IPS-NIHi7 (cell line): Measurements from ENCODE around the gene ZAP70.

ENCODE experiments used
- DNase-seq: peaks from one replicate; pipeline ENCODE4 v3.0.0; 2012; ENCODE audit warnings: mixed read lengths; ENCODE audit errors: extremely low spot score

The ZAP70 gene

DNA sequence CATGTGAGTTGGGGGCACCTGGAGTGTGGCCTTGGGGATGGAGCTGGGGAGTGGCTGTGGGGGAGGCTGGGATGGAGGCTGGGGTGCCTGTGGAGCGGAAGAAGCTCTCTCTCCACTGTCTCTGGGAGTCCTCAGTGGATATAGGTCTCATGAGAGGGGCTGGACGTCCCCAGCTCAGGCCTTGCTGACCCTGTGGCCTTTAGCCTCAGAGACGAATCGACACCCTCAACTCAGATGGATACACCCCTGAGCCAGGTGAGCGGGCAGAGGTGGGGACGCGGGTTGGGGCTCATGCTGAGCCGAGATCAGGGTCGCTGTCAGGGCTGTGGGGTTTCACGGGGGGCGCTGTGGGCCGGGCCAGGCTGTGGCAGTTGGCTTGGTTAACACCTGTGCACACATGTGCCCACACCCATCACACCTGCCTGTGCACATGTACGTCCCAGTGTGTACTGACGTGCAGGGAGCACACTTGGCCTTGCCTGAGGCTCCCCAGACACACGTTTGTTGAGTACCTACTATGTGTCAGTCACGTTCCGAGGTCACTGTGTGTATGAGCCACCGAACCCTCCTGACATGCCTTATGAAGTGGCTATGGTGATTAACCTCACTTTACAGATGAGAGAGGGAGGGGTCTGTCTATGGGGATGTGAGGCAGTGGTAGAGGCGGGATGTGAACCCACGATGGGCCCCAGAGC, 20.1 kb downstream of the ZAP70 start:
- DNase-seq = no peak

DNA sequence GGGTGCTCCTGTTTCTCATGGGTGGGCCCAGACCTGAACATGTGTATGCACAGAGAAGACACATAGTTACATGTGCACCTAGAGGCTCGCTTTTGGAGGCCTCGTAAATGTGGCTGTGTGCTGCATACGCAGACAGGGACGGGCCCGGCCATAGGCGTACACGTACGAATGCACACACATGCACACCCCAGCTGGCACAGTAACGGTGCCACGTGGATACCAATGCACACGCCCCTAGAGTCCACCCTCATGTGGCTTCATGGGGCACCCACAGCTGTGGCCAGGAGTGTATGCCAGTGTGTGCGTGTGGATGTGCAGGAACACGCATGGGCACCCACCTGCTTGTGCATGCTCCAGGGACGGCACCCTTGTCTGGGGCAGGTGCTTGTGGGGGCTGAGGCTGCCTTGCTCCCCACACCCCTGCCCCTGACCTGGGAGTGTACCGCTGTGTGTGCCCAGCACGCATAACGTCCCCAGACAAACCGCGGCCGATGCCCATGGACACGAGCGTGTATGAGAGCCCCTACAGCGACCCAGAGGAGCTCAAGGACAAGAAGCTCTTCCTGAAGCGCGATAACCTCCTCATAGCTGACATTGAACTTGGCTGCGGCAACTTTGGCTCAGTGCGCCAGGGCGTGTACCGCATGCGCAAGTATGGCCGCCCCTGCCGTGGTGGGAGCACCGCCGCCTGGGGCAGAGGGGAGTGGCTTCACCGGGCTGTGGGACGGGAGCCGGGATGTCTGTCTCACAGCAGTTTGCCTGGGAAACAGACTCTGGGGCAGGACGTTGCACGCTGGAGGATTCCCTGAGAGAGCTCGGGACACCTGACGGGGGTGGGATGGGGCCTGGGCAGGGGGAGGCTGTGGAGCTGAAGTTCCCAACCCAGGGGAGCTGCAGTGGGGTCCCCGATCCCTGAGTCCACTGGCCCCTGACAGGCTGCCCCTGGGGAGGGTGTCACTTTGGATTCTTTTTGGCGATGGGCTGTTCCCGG, 21.0 kb downstream of the ZAP70 start:
- DNase-seq = no peak

DNA sequence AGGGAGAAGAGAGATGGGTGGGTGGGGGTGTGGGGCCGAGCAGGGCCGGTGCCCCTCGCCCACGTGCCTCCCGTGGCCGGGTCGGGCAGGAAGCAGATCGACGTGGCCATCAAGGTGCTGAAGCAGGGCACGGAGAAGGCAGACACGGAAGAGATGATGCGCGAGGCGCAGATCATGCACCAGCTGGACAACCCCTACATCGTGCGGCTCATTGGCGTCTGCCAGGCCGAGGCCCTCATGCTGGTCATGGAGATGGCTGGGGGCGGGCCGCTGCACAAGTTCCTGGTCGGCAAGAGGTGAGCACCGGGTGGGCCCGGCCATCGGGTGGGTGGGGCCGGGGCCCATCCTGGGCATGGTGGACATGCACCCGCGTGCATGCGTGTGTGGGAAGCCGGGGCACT, 21.8 kb downstream of the ZAP70 start:
- no peak for DNase-seq

DNA sequence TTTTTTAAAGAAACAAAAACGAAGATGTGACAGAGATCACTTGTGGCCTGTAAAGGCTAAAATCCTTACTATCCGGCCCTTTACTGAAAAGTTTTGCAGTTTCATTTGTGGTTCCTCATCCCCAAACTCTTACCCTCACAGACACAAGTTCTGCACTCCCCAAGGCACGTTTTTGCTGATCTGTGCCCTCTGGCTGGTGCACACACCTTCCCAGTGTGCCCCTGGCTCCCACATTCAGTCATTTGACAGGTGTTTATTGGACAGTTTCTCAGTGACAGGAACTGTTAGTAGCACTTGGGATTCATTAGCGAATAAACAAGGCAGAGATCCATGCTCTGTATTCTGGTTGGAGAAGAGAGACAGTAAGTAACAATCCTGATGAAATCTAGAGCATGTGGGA, 22.8 kb downstream of the ZAP70 start:
- DNase-seq = no peak

DNA sequence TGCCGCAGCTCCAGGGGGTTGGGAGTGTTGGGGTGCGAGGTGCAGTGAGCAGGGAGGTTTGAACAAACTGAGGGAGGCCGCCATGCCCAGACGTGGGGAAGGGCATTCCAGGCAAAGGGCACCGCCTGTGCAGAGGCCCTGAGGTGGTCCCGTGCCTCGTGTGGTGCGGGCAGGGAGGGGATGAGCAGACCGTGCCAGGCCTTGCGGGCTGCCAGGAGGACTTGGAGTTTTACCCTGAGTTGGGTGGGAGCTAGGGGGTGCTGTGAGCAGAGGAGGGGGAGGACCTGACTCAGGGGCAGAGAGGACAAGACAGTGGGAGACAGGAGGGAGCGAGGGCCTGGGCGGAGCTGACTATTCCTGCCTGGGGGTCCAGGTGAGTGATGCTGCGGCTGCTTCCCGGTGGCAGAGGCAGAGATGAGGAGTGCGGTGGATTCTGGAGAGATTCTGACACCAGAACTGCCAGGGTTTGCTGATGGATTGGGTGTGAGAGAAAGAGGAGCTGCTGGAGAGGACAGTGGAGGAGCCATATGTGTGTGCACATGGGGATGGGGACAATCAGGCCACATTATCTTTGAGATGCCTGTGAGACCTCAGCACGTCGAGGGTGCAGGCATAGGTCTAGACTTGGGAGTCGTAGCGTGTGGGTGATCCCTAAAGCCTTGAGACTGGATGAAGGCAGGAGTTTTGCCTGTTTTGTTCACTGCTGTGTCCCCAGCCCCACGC, 23.4 kb downstream of the ZAP70 start:
- no peak for DNase-seq

DNA sequence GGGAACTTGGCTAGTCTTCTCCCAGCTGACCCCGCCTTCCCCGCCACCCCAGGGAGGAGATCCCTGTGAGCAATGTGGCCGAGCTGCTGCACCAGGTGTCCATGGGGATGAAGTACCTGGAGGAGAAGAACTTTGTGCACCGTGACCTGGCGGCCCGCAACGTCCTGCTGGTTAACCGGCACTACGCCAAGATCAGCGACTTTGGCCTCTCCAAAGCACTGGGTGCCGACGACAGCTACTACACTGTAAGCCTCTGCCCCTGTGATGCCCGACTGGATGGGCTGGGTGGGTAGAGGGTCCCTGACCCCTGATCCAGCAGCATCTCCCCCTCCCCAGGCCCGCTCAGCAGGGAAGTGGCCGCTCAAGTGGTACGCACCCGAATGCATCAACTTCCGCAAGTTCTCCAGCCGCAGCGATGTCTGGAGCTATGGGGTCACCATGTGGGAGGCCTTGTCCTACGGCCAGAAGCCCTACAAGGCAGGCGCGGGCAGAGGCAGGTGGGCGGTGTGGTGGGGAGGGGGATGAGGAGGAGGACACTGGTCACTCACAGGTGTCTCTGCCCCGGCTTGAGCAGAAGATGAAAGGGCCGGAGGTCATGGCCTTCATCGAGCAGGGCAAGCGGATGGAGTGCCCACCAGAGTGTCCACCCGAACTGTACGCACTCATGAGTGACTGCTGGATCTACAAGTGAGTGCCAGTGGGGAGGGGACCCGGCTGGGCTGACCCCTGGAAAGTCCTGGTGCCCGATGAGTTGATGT, 24.2 kb downstream of the ZAP70 start:
- no peak for DNase-seq

DNA sequence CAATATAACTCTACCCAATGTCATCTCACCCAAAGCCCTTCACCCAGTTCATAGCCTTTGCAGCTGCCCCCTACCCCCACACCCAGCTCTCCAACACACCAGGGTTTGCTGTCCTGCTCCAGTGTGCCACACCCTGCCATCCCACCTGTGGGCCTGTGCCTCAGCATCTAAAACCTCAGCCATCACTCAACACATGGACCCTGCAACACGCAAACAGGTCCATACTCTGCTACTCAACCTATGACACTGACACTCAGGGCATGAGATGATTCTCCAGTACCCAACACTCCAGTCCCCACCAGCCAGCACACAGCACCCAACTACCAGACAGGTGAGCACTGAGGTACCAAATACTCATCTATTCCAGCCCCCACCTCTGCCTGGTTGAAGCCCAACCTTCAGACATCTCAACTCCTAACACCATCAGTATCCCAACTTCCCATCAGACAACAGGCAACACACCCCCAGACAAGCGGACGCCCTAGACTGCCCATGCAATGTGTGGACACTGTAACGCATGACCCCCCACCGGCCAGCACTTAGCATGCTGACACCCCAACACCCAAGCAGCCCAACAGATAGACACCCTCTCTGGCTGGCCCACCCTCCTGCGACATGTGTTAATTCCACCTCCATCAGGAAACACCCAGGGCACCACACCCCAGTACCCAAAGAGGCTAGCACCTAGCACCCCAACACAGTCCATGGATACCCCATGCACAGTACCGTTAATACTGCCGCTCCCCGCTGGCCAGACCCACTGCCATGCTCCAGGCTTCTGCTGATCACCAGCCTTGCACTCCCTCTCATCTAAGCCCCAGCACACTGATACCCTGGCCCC, 25.0 kb downstream of the ZAP70 start:
- DNase-seq = no peak

DNA sequence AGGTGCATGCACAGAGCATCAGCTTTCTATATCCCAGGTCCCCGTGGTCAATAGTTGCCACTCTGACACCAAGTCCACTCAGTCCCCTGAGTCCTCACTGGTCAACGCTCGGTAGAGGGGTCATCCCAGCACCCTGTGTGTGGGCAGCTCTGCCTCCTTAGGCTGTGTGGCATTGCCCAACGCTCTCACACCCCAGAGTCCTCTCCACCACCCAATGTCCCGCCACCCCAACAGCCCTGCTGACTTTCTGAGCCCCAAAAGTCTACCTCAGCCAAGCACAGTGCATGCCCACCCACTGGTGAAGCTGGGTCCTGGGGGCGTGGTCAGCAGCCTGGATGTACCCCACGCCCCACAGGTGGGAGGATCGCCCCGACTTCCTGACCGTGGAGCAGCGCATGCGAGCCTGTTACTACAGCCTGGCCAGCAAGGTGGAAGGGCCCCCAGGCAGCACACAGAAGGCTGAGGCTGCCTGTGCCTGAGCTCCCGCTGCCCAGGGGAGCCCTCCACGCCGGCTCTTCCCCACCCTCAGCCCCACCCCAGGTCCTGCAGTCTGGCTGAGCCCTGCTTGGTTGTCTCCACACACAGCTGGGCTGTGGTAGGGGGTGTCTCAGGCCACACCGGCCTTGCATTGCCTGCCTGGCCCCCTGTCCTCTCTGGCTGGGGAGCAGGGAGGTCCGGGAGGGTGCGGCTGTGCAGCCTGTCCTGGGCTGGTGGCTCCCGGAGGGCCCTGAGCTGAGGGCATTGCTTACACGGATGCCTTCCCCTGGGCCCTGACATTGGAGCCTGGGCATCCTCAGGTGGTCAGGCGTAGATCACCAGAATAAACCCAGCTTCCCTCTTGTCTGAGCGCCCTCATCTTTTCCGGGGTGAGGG, 25.9 kb downstream of the ZAP70 start:
- no peak for DNase-seq

DNA sequence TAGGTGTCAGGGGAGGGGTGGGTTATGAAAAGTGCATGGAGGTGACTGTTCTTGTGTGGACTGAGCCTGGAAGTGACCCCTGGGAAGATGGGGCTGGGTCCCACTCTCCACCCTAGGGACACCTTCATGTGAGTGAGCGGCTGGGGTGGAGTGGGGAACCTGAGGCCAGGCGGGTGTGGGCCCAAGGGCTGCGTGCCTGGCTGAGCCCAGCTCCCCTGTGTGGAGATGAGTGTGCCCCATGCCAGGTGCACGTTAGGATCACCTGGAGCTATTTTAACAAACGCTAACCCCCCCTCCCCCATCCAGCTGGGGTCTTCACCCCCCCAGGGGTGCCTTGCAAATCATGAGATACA, 26.5 kb downstream of the ZAP70 start:
- DNase-seq = no peak

DNA sequence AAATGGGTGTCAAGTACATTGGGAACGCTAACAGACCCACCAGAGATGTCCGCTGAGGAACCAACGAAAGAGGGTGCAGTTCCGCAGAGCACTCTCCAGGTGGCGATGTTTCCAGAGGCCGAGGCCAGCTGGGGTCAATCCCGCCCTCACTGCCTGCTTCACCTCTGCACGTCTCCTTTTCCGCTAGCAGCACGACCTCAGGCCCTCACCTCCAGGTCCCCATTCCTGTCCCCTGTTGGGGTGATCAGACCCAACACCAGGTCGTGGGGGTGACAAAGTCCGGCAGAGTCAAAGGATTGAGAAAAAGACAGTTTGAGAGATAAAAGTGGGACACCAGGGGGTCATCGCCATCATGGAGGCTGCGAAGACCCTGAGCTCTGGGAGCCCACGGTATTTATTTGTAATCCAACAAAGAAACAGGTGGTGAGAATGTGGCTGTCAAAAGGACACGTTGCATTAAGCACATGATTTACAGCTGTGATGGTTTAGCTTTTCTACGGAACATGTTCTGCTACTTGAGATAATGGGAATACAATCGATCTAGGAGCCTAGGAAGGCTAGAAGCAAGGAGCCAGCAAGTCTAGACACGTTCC, 27.3 kb downstream of the ZAP70 start:
- DNase-seq = peak; percentile 93

DNA sequence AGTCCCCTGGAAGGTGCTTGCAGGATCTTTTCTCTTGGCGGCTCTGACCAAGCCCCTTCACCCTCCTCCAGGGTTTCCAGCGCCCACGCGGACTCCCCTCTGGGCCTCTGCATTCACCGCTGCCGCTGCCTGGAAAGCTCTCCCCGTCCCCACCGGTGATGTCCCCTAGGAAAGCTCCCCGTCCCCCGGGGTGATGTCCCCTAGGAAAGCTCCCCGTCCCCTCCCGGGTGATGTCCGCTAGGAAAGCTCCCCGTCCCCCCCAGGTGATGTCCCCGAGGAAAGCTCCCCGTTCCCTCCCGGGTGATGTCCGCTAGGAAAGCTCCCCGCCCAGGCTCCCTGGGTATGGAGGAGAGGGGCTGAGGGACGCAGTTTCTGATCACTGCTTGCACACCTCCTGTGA, 27.9 kb downstream of the ZAP70 start:
- DNase-seq = no peak

DNA sequence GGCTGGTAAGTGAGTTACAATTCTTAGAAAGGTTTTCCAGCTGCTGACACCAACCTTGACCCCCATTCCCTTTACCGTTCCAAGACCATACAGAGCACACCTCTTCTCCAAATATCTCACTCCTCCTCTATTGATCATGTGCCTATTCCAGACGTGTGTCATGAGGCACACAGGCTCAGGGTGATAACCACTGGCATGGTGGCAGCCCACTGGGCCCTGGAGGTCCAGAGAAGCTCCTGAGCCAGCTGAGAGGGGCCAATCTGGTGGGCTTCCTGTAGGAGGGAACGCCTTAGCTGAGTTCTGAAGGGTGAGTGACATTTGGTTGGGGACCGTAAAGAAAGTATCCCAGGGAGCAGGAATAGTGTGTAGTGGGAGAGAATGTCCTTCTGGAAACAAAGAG, 28.3 kb downstream of the ZAP70 start:
- no peak for DNase-seq

DNA sequence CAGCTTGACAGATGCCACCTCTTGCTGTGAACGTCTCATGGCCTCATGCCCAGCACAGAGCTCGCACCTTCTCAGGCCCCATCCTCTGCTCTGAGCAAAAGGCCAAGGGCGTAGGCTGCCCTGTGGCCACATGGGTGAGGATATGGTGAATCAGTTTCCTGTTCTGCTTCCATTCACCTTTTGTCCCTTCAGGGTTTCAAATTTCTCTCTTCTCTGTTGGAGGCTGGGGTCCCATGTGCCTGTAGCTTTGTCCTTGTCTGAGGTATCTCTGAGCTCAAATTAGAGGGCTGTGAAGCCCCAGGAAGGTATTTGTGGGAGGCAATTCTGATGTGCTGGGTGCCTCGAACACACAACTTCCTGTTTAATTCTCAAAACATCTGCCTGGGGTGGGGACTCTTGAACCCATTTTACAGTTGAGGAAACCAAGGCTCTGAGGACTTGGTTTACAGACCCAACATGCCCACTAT, 29.0 kb downstream of the ZAP70 start:
- DNase-seq = no peak

DNA sequence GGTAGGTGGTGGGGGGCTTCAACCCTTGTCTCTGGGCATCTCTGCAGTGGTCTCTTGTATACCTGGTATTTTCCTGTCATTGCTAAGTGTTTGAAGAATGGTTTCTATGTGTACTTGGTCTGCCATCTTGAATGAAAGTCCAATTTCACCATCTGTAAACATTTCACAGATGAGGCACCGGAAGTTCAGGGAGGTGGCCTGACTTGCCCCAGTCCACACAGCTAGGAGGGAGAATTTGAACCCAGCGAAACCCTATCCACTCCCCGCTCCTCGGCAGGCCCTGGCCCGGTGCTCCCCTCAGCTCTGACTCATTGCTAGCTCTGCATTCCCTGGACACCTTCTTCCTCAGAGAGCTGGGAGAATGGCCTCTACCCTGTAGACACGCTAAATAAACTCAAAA, 30.5 kb downstream of the ZAP70 start:
- no peak for DNase-seq

DNA sequence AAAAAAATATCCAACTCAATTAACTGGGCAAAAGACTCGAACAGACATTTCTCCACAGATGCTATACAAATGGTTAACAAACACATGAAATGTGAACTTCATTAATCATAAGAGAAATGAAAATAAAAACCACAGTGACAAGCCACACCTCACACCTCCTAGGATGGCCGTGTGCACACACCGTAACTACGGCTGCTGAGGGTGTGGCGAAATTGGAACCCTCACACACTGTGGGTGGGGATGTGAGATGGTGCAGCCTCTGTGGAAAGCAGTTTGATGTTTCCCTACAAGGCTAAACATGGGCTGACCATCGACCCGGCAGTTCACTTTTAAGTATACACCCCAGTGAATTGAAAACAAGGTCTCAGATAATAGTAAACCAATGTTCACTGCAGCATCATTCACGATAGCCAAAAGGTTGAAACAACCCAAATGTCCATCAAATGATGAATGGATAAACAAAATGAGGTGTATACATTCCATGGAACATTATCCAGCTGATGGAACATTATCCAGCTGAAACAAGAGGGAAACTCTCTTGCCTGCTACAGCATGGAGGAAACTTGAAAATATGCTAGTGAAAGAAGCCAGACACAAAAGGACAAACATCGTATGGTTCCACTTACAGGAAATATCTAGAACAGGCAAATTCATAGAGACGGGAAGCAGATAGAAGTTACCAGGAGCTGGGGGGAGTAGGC, 32.2 kb downstream of the ZAP70 start:
- DNase-seq = no peak

DNA sequence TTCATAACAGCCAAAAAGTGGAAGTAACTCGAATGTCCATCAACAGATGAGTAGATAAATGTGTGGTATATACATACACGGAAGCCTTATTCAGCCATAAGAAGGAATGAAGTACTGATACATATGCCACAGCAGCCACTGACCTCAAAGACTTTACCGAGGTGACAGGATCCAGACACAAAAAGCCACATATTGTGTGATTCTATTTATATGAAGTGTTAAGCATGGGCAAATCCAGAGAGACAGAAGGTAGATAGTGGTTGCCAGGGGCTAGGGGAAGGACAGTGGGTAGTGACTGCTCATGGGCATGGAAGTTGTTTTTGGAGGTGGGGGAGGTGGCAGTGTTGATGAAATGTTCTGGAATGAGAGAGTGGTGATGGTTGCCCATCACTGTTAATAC, 33.9 kb downstream of the ZAP70 start:
- no peak for DNase-seq

DNA sequence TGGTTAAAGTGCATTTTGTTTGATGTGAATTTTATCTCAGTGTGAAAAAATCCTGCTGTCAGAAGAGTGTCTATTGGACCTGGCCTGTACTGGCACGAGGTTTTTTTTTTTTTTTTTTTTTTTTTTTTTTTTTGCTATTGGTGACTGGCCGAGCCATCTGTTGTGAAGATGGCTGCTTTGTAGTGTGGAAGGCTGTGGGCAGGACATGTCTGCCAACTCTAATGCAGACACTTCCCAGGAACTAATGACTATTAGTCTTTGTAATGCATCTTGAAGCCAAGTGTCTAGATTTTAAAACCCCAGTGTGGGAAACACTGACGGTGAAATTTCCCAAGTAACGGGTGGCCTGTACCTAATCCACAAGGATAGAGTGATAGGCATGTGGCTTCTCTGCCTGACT, 34.3 kb downstream of the ZAP70 start:
- DNase-seq = no peak

DNA sequence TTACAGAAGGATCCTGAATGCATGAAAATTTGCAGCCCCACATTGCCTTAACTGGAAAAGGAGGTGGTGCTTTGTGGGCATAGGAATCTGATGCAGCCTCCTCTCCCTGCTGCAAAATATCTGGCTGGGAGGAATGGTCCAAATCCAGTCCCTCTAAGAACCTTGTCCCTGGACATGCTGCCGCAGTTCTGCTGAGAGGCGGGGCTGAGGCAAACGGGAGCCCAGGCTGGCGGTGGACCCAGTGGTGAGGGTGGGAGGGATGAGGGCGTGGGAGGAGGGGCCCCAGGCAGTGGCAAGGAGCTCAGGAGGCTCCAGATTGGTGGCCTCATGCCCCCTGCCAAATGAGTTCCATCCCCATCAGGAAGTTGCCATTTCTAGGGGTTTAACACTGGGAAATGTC, 36.2 kb downstream of the ZAP70 start:
- DNase-seq = peak; percentile 46

DNA sequence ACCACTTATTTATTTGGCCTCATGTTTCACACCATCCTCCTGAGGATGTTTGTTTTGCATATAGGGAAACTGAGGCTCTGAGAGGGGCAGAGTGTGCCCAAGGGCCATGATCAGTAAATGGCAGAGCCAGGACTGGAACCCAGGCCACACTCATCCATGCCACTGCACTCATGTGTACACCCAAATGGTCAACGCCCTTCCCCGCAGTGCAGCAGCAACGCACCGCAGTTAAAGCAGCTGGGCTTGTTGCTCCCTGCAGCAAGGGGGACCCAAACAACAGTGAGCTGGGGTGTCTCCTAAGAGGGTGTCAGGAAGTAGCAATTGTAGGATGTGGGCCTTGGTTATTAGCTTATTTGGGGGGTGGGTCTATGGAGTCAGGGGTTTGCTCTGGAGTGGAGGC, 36.6 kb downstream of the ZAP70 start:
- no peak for DNase-seq
